Inferior parietal cortex (tissue), 1 donor: ENCODE measurements around the gene HMG20A.
"Not testable (repeated sequence)": the region's sequence is repeated elsewhere in the genome, so short reads cannot be mapped to it uniquely, and the experiment has no call there.

Experiments used
- DNase-seq: peaks from one replicate; pipeline ENCODE4 v3.0.0-alpha.2; 2016; ENCODE audit errors: extremely low spot score

Gene HMG20A

GRCh38 chr15:77420610-77421369 is at the start of gene HMG20A:
Gene HMG20A, plus strand, starts transcription at chr15:77420888. Its CDS starts 37,520 bp downstream, at chr15:77458408.
- DNase-seq = peak; percentile 87

- DNase-seq = no peak
Observed at GRCh38 chr15:77371850-77372563, 48.7 kb upstream of the HMG20A start.

- DNase-seq = no peak
Observed at GRCh38 chr15:77373441-77373840, 47.2 kb upstream of the HMG20A start.

- no peak for DNase-seq
Observed at GRCh38 chr15:77375133-77375532, 45.6 kb upstream of the HMG20A start.

GRCh38 chr15:77376770-77377169 is 43.9 kb upstream of the HMG20A start:
- no peak for DNase-seq

GRCh38 chr15:77380033-77380432 is 40.7 kb upstream of the HMG20A start:
- DNase-seq = no peak

- DNase-seq = no peak
Observed at GRCh38 chr15:77384086-77384485, 36.6 kb upstream of the HMG20A start.

GRCh38 chr15:77384589-77385359 is 35.9 kb upstream of the HMG20A start:
- no peak for DNase-seq

GRCh38 chr15:77386626-77387025 is 34.1 kb upstream of the HMG20A start:
- no peak for DNase-seq

- DNase-seq = no peak
Observed at GRCh38 chr15:77387365-77388105, 33.2 kb upstream of the HMG20A start.

GRCh38 chr15:77391372-77391951 is 29.2 kb upstream of the HMG20A start:
- DNase-seq = no peak

GRCh38 chr15:77392762-77393470 is 27.8 kb upstream of the HMG20A start:
- no peak for DNase-seq

- DNase-seq = no peak
Observed at GRCh38 chr15:77393471-77393840, 27.2 kb upstream of the HMG20A start.

GRCh38 chr15:77395013-77395774 is 25.5 kb upstream of the HMG20A start:
- no peak for DNase-seq

- no peak for DNase-seq
Observed at GRCh38 chr15:77396692-77397091, 24.0 kb upstream of the HMG20A start.

GRCh38 chr15:77398927-77399326 is 21.8 kb upstream of the HMG20A start:
- no peak for DNase-seq

- no peak for DNase-seq
Observed at GRCh38 chr15:77400258-77400657, 20.4 kb upstream of the HMG20A start.

GRCh38 chr15:77402740-77403379 is 17.8 kb upstream of the HMG20A start:
- DNase-seq = peak; percentile 29

- not testable (repeated sequence) for DNase-seq
Observed at GRCh38 chr15:77406173-77406759, 14.4 kb upstream of the HMG20A start.
